ENCODE results near the gene TNIK.

DNA sequence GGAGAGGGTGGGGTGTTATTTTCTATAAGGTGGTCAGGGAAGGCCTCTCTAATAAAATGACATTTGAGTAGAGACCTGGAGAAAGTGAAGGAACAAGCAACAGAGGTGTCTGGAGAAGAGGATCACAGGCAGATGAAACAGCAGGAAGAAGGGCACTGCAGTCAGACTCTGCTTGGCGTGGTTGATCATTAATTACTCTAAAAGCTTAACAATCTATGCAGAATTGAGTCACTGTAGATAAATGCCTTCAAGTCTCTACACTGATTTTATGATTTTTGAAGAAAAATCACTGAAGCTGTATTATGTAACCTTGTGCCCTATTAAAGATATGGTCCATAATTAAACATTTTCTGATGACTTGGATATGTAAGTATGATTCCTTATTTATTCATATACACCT is 114.2 kb downstream of the TNIK start:
- no peak for TF ChIP-seq POLR2AphosphoS5 (IDR thresholded peaks at IDR 0.05)
- TF ChIP-seq, protein P1, sequence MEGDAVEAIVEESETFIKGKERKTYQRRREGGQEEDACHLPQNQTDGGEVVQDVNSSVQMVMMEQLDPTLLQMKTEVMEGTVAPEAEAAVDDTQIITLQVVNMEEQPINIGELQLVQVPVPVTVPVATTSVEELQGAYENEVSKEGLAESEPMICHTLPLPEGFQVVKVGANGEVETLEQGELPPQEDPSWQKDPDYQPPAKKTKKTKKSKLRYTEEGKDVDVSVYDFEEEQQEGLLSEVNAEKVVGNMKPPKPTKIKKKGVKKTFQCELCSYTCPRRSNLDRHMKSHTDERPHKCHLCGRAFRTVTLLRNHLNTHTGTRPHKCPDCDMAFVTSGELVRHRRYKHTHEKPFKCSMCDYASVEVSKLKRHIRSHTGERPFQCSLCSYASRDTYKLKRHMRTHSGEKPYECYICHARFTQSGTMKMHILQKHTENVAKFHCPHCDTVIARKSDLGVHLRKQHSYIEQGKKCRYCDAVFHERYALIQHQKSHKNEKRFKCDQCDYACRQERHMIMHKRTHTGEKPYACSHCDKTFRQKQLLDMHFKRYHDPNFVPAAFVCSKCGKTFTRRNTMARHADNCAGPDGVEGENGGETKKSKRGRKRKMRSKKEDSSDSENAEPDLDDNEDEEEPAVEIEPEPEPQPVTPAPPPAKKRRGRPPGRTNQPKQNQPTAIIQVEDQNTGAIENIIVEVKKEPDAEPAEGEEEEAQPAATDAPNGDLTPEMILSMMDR (IDR thresholded peaks at IDR 0.05), result no peak

All from upper lobe of left lung (tissue), 4 donors.